Vagina (tissue), 2 donors: Measurements from ENCODE around the gene WASL. TPM values are rescaled to one million over a fixed set of nuclear protein-coding genes. Genes with fewer than 3 reads are reported as not detected.
"Not testable (repeated sequence)": the region's sequence is repeated elsewhere in the genome, so short reads cannot be mapped to it uniquely, and the experiment has no call there.

Source experiments
- DNase-seq, 2 donors: peaks; one replicate each; pipeline ENCODE4 v3.0.0-alpha.2; 2017; ENCODE audit errors: extremely low spot score in 2 of 2
- H3K27ac ChIP-seq: fragments of 200-600 bp; sonication (generic); one replicate; pipeline ENCODE4 v1.5.1; 2019
- H3K27me3 ChIP-seq: fragments of 200-600 bp; sonication (generic); one replicate; pipeline ENCODE4 v1.5.1; 2019
- H3K36me3 ChIP-seq, 2 donors: fragments of 200-600 bp; sonication (generic); one replicate each; pipeline ENCODE4 v1.5.1; 2017 to 2019
- H3K4me1 ChIP-seq: fragments of 200-600 bp; sonication (generic); one replicate; pipeline ENCODE4 v1.5.1; 2019
- H3K4me3 ChIP-seq, 2 donors: fragments of 200-600 bp; sonication (generic); 1 replicate in 1 of 2; 2 replicates in 1 of 2; pipeline ENCODE4 v1.5.1; 2016 to 2019
- H3K9me3 ChIP-seq: fragments of 200-600 bp; sonication (generic); one replicate; pipeline ENCODE4 v1.5.1; 2019
- CTCF ChIP-seq, 3 experiments: fragments of 450-650 bp in 2 of 3; fragments of 200-600 bp in 1 of 3; sonication (generic) in 1 of 3; IDR thresholded peaks; one replicate each; pipeline ENCODE4 v1.5.1; 2017 to 2019; ENCODE audit warnings: antibody characterized with exemption in 3 of 3, mild to moderate bottlenecking in 2 of 3, moderate library complexity in 2 of 3
- POLR2A ChIP-seq, 2 donors: fragments of 450-650 bp; IDR thresholded peaks; one replicate each; pipeline ENCODE4 v1.6.1; 2017; ENCODE audit warnings: antibody characterized with exemption in 2 of 2, mild to moderate bottlenecking in 2 of 2, moderate library complexity in 2 of 2
- POLR2AphosphoS5 ChIP-seq, 2 donors: sonication (generic); formaldehyde crosslinking; IDR thresholded peaks; one replicate each; pipeline ENCODE4 v1.9.0; 2017; ENCODE audit warnings: antibody characterized with exemption in 2 of 2, mild to moderate bottlenecking in 2 of 2, low read depth in 1 of 2; ENCODE audit not compliant: insufficient read depth in 1 of 2
- intact Hi-C: fragments of 100-400 bp; cut with DNase I; formaldehyde crosslinking; loops from one replicate; pipeline ENCODE4 v1.15.1; 2023
- total RNA-seq: library from RNA; depleted of rRNA; stranded (reverse); fragments of >200 nt; gene quantifications from one replicate; pipeline ENCODE4 v1.2.3, GENCODE V29; 2016

Gene WASL
- total RNA-seq: 24.8 TPM

DNA sequence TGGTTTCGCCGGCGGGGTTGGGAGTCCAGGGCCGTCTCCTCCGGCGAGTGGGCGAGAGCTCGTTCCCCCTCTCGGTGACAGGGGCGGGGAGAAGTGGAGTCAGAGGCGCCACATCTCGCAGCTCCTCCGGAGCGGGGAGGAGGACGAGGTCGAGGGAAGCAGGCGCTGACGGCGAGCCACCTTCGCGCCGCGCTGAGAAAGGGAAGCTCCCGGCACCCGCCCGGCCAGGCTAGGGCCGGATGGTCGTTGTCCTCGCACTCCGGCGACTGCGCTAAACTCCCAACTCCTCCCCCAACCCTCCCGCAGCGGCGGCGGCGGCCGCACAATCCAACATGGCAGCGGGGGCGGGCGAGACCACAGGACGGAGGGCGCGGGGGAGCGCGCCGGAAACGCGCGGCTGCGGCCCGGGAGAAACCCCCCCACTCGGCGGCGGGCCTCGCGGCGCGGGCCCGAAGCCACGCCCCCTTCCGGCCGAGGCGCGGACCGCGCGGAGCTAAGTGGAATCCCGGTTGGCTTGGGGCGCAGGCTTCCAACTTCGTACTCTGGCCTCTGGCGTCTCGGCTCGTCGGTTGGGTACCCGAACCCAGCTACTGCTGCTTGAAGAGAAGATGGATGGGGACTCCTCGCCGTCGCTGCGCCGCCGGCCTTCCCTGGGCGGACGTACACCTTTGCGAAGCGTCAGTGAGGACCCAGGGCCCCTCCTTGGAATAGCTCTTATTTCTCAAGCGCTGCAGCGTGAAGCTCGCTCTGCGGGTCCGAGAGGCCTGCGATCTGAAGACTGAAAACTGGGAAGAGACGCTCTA, at the start of gene WASL:
Gene WASL, minus strand, starts transcription at position 270 of the 803 bp plus-strand sequence. Its CDS starts 269 bp downstream, at position 1.
- intact Hi-C loops: no loop called here
- no peaks in the 10 kb centered on the region for H3K9me3 ChIP-seq
- H3K4me3 ChIP-seq: peak within 1 kb of the TSS; percentile 78 to 92
- H3K36me3 ChIP-seq: no peaks in the 10 kb centered on the region
- H3K27me3 ChIP-seq: no peaks in the 10 kb centered on the region
- DNase-seq: peak in 1 of 2 donors; percentile 94
- TF ChIP-seq POLR2AphosphoS5 (IDR thresholded peaks at IDR 0.05; ENCODE audit: insufficient read depth in 1 of 2, low read depth in 1 of 2) (peak; percentile 40 to 94), CTCF (IDR thresholded peaks at IDR 0.05) (peak in 1 of 3 experiments; percentile 27), POLR2A (IDR thresholded peaks at IDR 0.05) (peak in 1 of 2 donors; percentile 76)
- H3K27ac ChIP-seq: peak within 1 kb of the TSS; percentile 96
- peaks cover 59% of the 10 kb centered on the region for H3K4me1 ChIP-seq

DNA sequence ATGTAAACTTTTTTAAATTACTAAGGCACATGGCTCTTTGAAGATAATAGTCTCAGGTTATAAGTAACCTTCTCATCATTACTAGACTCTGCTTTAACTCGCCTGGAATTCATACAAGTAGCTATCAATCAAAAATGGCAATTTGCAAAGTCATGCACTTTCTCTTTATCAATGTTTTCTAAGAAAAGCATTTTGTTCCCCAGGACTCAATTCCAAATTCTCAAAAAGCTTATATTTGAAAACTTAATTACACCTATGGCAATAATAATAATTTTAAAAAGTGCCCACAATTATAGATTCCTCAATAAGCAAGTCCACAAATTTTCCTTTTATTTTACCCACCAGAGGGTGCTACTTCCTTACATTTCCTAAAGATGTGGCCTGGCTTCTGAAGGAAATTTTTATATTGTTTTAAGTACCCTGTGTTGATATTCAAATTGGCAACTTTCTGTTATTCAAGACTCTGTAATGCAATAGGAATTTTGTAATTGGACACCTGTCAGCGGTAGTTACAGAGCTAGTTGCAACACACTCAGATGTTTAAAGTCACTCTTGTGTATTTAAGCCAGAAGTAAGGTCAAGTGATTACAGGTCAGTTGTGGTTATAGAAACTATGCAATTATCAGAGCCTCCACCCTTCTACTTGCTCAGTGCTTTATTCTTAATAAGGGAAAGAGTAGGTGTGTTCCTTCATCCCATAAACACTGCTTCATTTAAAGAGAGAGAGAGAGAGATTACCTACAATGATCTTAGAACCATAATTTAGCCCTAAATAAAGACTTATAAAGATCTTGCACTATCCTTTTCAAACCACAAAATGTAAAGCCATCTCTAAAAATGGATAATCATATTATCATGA, 49.1 kb upstream of the WASL start:
- intact Hi-C loops: no loop called here
- Histone ChIP-seq H3K4me3 (no peak overlapping the region), H3K27me3 (no peaks in the 10 kb centered on the region), H3K4me1 (peaks cover 8% of the 10 kb centered on the region), H3K27ac (no peak overlapping the region), H3K9me3 (no peaks in the 10 kb centered on the region), H3K36me3 (no peaks in the 10 kb centered on the region)
- no peak for DNase-seq
- TF ChIP-seq CTCF (IDR thresholded peaks at IDR 0.05) (peak in 1 of 3 experiments; percentile 26), POLR2AphosphoS5 (IDR thresholded peaks at IDR 0.05; ENCODE audit: insufficient read depth in 1 of 2, low read depth in 1 of 2) (peak in 1 of 2 donors; percentile 42), POLR2A (IDR thresholded peaks at IDR 0.05) (no peak)

GRCh38 chr7:123796568-123796967, 47.8 kb upstream of the WASL start:
- no peak for DNase-seq
- Histone ChIP-seq H3K4me1 (peaks cover 8% of the 10 kb centered on the region), H3K9me3 (no peaks in the 10 kb centered on the region), H3K4me3 (no peak overlapping the region), H3K27ac (no peak overlapping the region), H3K27me3 (no peaks in the 10 kb centered on the region), H3K36me3 (no peaks in the 10 kb centered on the region)
- intact Hi-C loops: no loop called here
- TF ChIP-seq POLR2AphosphoS5 (IDR thresholded peaks at IDR 0.05; ENCODE audit: insufficient read depth in 1 of 2, low read depth in 1 of 2) (no peak), POLR2A (IDR thresholded peaks at IDR 0.05) (no peak), CTCF (IDR thresholded peaks at IDR 0.05) (no peak)

DNA sequence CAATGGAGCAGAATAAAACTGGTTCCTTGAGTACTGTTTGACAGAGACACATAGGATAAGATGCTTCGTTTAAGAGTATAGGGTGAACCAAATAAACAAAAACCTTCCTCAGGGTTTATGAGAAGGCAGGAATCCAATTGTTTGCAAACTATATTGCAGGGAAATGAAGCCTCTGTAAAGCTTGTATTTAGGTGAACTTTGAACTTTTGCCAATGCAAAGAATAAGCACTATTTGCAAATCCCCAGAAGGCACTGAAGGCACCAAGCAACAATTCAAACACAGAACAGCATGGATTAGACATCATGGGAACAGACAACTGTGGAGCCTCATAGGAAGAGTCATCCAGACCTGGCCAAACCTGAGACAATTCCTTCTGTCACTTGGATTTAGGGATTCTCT, 47.1 kb upstream of the WASL start:
- intact Hi-C loops: no loop called here
- TF ChIP-seq CTCF (IDR thresholded peaks at IDR 0.05): no peak
- no peak for TF ChIP-seq POLR2AphosphoS5 (IDR thresholded peaks at IDR 0.05; ENCODE audit: insufficient read depth in 1 of 2, low read depth in 1 of 2)
- no peak for TF ChIP-seq POLR2A (IDR thresholded peaks at IDR 0.05)
- no peaks in the 10 kb centered on the region for H3K36me3 ChIP-seq

GRCh38 chr7:123795116-123795515, 46.3 kb upstream of the WASL start:
- intact Hi-C loops: not testable (repeated sequence)

More for the DNA sequence above, 47.1 kb upstream of the WASL start:
- no peak for DNase-seq
- Histone ChIP-seq H3K27me3 (no peaks in the 10 kb centered on the region), H3K9me3 (no peaks in the 10 kb centered on the region), H3K27ac (no peak overlapping the region), H3K4me1 (peaks cover 8% of the 10 kb centered on the region), H3K4me3 (no peak overlapping the region)

More at GRCh38 chr7:123795116-123795515, 46.3 kb upstream of the WASL start:
- not testable (repeated sequence) for H3K27ac ChIP-seq, H3K4me1 ChIP-seq, DNase-seq, H3K4me3 ChIP-seq, H3K9me3 ChIP-seq, H3K27me3 ChIP-seq, H3K36me3 ChIP-seq
